Measurements from ENCODE around the gene SNAI1.

SNAI1 gene

DNA sequence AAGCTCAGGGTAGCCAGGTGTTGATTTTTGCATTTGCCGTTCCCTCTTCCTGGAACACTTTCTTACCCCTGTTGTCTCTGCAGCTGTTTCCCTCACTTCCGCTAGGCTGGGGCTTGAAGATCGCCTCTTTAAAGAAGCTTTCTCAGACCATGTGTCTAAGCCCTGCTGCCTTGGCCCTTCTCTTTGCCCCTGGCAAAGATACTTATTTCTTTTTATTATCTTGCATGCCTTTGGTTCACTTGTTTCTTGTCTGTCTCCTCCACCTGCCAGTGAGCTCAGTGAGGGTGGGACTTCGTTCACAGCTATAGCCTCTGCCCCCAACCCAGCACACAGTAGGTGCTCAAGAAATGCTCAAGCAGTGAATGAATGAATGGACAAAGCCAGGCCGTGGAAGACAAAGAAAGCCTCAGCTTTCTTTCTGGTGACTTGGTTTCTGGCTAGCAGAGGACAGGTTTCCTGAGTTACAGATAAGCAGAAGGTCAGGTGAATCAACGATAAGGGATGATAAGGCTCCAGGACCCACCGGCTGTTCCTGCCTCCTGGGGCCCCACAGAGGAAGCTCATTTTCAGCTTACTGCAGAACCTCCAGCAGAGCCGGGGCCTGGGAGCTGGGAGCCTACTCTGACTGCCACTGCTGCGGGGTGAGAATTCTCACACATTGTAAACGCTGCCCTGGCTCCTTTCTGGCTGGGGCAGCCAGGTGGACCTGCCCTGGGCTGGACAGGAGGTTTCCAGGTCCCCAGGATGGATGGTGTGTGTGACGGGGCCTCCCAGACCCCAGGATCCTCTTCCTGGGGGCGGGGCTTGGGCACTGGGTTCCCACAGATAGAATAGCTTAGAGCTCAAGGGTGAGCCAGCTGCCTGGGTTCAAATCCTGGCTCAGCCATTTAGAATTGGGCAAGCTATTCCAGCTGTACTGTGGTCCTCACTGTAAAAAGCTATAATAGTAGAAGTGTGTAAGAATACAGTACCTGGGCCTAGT is 29.8 kb downstream of the SNAI1 start:
- DNase-seq (ENCODE audit: low read depth in 2 of 3, low spot score in 1 of 3): no peak

DNA sequence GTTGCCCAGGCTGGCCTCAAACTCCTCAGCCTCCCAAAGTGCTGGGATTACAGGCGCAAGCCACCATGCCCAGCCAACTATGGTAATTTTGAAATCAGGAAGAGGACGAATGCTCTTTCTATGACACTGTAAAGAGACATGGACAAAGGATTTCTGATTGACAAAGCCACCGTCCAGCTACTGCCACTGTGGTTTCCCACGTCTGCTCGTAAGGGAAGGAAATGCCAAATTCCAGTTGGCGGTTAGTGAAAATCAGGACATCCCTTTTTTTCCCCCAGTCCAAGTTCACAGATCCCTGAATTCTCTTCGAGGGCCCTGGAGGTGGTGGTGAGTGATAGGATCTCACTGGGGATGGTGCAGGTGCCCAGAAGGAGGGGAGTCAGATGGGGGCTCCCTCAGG is 31.2 kb downstream of the SNAI1 start:
- DNase-seq (ENCODE audit: low read depth in 2 of 3, low spot score in 1 of 3): no peak

DNA sequence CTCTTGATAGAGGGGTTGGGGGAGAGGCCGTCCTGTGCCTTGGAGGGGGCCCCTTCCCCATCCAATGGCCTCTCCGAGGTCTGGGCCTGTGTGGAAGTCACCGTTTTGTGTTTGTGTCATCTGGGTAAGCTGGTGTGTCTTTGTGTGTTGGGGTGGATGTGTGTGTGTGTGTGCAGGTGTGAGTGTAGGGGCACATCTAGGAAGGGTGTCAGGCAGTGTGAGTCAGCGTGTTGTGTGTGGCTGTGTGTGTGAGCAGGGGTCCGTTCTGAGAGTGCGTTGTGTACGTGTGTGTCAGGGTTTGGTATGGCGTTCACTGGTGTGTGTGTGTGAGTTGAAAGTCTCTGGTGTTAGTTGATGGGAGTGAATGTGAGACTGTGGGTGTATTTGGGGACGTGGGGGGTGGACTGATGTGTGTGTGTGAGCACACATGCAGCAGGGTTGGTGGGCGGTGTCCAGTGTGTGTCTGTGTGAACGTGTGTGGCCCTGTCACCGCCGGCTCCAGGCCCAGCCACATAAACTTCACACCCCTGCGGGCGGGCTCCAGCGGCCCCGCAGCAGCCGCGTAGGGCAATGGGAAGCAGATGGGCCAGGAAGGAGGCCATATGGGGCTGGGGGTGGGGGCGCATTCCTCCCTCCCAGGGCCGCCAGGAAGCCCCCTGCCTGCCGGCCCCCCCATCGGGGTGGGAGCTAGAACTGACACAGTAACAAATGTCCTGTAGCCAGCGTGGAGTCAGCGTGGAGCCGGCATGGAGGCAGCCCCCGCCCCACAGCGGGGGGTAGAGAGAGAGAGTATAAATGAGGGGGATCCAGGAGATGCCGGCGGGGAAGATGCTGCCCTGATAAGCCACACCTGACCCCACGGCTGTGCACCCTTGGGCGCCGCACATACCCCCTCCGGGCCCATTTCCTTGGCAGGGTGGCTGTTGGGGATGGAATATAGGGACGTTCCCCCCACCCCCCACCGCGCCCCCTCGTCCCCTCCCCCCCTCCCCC is 32.1 kb downstream of the SNAI1 start:
- DNase-seq (ENCODE audit: low read depth in 2 of 3, low spot score in 1 of 3): no peak

DNA sequence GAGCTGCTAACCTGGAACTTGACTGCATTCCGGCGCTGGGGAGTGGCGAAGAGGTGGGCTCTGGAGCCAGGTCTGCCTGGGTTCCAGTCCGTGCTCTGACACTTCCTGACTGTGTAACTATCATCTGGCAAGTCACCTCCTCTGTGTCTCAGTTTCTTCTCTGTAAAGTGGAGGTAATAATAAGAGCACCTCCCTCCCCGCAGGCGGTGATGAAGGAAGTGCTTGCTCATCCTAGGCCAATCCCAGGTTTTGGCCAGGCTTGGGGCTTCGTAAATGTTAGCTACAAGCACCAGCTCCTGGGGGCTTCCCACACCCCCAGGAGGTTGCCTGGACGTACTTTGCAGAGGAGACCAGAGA is 32.8 kb downstream of the SNAI1 start:
- DNase-seq (ENCODE audit: low read depth in 2 of 3, low spot score in 1 of 3): no peak

DNA sequence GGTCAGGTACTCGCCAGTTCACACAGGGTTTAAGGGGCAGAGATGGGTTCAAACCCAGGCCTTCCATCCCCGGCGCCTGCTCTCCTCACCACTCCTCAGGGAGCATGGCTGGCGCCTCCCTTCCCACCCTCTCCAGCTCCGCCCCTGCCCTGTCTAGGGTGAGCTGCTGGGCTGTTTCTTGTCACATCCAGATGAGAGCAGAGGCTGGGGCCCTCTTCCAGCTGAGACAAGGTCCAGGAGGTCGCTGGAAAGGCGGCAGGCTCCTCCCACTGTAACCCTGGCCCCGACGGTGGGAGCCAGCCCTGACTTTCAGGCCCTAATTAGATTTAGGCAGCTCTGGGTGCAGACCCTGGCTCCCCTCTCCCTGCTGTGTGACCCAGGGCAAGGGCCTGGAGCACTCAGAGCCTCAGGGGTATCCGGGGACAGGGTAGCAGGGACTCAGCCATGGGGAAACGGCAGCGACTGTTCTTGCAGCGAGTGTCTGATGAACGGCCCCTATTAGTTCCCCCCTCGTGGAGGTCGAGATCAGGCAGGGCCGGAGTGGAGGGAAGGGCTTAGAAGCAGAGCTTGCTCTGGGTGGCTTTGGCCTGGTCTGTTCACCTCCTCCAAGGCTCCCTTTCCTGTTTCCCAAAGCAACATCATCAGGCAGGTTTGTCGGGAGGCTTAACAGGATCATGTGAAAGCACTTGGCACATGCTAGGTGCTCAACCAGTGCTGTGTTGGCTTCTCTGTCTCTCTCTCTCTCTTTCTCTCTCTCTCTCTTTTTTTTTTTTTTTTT is 33.4 kb downstream of the SNAI1 start:
- no peak for DNase-seq (ENCODE audit: low read depth in 2 of 3, low spot score in 1 of 3)

DNA sequence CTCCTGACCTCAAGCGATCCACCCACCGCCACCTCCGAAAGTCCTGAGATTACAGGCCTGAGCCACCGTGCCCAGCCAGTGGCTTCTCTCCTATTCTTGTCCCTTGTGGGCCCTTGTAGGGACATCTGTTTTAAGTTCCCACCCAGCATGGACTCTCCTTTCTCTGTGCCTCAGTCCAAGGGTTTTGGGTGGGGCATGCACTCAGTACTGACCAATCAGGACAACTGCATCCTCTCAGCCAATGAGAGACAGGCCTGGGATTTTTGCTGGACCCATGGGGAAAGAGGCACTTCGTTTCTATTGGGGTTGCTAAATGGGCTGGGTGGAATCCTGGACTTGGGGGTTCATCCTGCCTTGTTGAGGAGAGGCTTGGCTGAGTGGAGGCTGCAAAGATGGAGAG is 34.4 kb downstream of the SNAI1 start:
- DNase-seq (ENCODE audit: low read depth in 2 of 3, low spot score in 1 of 3): no peak

DNA sequence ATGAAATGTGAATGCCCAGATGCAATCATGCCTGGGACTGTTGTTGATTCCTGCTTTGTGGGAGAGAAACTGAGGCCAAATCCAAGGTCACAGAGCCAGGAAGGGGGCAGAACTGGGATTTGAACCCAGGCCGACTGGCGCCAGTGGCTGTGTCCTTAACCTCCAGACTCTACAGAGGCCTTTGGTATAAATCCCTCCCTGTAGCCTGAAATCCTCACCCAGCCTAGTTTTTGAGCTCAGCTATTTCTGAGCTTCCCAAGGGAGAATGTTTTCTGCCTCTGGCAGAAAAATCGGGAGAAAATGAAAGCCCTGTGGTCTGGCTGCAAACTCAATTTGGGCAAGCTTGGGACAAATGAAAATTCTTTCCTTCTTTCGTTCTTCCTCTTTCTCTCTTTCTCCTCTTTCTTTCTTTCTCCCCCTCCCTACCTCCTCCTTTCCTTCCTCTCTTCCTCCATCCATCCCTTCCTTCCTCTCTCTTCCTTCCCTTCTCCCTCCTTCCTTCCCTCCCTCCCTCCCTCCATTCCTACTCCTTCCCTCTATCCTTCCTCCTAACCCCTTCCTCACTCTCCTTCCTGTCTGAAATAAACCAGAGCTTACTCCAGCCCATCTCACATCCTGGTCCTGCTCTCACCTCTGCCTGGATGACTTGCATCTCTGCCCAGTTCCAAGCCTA is 34.9 kb downstream of the SNAI1 start:
- no peak for DNase-seq (ENCODE audit: low read depth in 2 of 3, low spot score in 1 of 3)

DNA sequence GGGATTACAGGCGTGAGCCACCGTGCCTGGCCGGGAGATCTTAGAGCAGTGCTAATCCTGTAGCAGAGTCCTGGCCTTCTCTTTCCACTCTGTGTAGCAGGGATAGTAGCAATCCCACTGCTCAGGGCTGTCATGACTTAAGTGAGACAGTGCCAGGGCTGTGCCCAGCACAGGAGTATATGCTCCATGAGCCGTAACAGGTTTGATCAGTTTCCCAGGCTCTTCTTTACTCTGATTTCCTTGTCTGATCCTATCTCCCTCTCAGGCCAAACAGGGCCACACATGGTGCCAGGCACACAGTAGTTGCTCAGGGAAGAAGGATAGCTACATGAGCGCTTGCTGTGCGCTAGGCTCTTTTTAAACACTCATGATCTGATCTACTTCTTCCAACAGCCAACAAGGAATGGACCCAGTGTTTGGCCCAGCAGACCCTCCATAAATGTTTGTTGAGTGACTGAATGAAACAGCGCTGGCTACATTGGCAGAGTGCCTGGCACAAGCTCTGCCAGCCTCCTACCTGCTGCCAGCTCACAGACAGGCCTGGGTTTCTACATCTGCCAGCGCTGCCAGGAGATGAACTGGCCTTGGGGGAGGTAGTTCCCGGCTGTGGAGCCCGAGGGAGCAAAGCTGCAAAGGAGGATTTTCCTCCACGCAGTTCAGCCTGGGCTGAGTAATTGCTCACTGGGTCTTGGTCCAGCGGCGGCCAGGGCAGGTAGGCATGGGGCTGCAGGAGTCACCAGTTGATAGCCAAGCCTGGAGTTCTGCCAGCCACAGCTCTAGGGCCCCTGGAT is 36.9 kb downstream of the SNAI1 start:
- no peak for DNase-seq (ENCODE audit: low read depth in 2 of 3, low spot score in 1 of 3)

DNA sequence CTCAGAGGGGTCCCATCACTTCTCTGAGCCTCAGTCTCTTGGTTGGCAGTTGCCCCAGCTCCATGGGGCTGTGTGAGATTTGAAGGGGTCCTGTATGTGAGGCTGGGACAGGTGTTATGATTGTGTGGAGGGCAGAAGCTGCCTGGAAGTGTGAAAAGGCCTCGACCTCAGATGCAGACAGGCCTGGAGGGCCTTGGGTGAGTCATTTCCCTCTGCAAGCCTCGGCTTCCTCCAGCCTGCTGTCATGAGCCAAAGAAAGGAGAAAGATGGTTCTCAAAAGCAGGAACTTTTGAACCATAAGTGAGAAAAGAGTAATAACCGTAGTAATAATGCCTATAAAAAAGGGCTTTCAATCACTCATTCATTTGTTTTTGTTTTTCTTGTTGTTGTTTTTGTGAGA is 37.5 kb downstream of the SNAI1 start:
- no peak for DNase-seq (ENCODE audit: low read depth in 2 of 3, low spot score in 1 of 3)

DNA sequence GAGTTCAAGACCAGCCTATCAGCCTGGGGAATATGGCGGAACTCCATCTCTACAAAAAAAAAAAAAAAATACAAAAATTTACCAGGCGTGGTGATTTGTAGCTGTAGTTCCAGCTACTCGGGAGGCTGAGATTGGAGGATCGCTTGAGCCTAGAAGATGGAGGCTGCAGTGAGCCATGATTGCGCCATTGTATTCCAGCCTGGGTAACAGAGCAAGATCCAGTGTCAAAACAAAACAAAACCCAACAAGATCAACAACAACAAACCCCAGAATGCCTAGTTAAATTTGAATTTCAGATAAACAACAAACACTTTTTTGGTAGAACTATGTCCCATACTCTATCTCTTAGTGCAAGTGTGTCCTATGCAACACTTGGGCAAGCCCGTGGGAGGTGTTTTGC is 39.9 kb downstream of the SNAI1 start:
- no peak for DNase-seq (ENCODE audit: low read depth in 2 of 3, low spot score in 1 of 3)

DNA sequence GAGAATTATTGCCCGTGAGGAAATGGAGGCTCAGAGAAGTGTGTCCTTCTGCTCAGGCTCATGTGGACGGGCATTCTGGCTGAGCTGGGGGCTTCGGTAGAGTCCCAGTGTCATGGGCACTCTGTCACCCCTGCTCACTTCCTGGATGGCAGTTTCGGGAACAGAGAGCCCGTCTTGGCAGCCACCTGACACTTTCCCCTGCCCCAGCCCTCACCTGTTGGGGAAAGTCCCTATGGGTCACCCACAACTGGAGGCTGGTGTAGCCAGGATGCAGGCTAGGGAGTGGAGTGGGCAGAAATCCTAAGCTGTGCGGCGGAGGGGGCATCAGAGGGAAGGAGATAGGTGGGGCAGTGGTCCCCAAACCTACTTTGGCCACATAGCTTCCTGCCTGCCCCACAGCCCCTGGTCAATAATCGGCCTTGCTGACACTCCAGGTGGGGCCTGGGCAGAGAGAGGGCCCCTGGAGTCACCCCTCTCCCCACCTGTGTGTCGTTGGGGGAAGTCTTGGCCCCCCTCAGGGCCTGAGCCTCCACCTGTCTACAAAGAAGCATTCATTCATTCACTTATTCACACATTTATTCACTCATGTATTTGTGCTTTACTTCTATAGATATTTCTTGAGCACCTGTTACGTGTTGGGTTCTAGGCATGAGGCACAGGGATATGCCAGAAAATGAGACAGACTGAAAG is 40.5 kb downstream of the SNAI1 start:
- DNase-seq (ENCODE audit: low read depth in 2 of 3, low spot score in 1 of 3): no peak

DNA sequence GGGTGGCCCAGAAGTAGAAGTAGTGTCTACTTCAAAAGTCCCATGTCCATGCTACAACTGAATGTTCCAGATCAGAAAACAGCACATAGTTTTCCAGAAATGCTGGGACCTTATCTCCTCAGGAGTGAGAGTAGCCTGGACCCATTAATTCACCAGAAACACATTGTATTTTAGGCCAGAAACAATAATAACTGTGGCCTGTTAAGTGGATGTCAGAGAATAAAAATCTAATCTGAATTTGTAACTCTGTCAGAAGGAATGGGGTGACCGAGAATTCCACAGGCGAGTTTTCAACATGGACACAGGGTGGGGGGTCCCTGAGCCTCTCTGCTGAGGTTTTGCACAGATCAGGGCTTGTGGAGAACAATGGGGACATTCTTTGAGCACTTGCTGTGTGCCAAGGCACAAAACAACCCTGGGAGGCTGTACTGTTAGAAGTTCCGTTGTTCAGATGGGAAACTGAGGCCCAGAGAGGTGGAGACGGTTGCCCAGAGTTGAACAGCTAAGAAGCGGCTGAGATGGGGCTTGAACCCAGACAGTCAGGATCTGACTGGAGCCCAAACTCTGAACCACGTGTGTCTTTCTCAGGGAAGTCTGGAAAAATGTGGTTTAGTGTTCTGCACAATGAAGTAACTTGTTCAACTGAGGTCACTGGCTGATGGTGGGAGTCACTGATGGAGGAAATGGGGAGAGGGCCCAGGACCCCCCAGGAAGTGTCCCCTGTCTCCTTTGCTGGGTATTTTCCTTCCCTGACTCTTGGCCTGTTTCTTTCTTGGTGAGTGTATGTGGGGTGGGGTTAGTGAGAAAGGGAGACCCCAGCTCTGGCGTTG is 44.2 kb downstream of the SNAI1 start:
- DNase-seq (ENCODE audit: low read depth in 2 of 3, low spot score in 1 of 3): no peak

DNA sequence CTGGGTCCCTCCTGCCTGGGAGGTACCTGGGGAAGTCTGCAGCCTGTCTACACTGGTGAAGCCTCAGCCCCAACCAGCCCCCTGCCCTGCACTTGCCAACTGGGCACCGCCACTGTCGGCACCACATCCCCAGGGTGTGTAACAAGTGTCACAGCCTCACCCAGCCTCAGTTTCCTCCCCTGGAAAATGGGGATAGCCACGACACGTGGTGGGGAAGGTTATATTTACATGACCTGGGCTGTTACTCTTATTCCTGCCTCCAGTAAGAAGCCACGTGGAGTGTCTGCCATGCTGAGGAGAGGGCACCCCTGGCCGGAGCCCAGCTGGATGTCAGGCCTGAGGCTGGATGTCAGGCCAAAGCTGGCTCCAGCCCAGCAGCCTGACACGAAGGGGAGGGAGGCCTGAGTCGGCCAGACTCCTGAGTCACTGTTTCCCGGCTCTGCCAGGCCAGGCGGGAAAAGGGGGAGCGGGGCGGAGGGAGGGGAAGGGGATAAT is 44.9 kb downstream of the SNAI1 start:
- DNase-seq (ENCODE audit: low read depth in 2 of 3, low spot score in 1 of 3): no peak

DNA sequence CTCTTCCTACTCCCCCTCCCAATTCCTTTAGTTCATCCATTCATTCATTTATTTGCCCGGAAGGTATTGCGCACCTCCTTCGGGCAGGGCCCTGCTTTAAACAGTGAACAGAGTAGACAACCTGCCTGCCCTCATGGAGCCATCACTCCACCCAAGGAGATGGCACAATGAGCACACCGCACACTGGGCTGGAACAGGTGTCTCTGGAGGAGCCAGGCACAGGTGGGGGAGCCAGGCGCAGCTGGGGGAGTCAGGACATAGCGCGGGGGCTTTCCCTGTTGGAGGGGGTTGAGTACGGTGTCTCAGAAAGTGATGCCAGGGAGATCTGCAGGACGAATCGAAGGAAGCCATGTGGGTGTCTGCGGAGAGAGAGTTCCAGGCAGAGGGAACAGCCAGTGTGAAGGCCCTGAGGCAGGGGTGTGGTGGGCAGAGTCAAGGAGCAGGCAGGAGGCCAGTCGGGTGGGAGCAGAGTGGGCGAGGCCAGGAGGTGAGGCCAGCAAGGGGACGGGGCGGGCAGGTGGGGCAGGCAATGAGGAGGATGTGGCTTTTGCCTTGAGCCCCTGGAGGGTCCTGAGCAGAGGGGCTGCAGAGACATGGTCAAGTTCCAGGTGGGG is 46.4 kb downstream of the SNAI1 start:
- DNase-seq (ENCODE audit: low read depth in 2 of 3, low spot score in 1 of 3): no peak

DNA sequence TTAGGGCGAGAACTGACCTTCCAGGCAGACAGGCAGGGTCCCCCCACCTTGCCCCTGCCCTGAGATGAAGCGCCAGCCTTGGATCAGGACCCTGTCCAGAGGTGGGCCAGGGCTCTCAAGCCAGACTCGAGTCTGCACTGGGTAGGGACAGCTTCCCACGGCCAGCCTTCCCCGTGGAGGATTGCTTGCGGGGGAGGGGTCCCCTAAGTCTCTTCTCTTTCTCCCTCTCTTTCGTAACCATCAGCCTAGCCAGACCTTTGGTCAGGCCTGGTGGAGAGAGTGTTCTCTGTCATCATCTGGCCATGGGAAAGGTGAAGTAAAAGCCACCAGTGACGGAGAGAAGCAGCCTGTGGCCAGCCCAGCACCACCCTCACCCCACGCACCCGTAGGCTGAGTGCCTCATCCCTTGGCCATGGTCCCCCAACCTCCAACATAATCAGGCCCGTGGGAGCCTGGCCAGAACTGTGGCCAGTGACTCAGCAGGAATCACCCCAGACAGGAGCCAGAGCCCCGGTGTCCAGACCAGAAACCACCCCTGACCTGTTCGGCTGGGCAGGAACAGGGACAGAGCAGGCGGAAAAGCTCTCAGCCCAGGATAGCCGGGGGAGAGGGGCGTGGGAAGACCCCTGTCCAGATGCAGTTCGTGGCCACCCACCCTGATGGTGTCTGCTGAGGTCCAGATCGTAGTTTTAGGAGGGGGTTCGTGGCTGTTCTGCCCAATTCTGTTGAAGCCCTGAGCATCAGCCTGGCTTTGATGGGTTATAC is 47.1 kb downstream of the SNAI1 start:
- DNase-seq (ENCODE audit: low read depth in 2 of 3, low spot score in 1 of 3): no peak

DNA sequence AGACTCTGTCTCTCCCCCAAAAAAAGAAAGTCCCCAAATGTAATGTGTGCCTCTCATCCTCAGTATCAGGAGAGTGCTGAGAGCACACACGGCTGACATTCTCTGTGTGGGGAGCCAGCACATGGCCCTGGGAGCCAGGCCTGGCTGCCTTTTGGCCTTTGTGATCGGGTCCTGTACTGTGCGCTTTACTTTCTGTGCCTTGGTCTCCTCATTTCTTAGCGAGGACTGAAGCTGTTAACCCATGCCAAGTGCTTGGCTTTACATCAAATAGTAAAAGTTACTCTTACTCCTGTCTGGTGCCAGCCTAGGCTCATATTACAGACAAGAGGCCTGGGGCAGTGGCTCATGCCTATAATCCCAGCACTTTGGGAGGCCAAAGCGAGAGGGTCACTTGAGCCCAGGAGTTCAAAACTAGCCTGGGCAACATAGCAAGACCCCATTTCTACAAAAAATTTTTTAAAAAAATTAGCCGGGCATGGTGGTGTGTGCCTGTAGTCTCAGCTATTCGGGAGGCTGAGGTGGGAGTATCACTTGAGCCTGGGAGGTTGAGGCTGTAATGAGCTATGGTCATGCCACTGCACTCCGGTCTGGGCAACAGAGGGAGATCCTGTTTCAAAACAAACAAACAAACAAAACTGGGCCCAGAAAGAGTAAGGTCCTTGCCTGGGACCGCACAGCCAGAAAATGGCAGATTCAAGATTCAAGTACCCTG is 50.3 kb downstream of the SNAI1 start:
- DNase-seq (ENCODE audit: low read depth in 2 of 3, low spot score in 1 of 3): no peak
